ENCODE measurements around the gene PMS2.
"Not testable (repeated sequence)": the region's sequence is repeated elsewhere in the genome, so short reads cannot be mapped to it uniquely, and the experiment has no call there.

Gene PMS2

GRCh38 chr7:5924180-5924579 is 84.7 kb downstream of the PMS2 start:
- H4K20me1 ChIP-seq (ENCODE audit: insufficient read depth, low read length, poor library complexity, severe bottlenecking); H3K9me3 ChIP-seq (ENCODE audit: insufficient read depth, low read depth, low read length); H3K9ac ChIP-seq (ENCODE audit: low read depth, low read length, poor library complexity, severe bottlenecking); H3K4me1 ChIP-seq (ENCODE audit: insufficient read depth, low read length, poor library complexity, severe bottlenecking); H3F3A ChIP-seq (ENCODE audit: low read depth); H2AFZ ChIP-seq (ENCODE audit: low read length); H3K4me3 ChIP-seq (ENCODE audit: low read length, poor library complexity, severe bottlenecking); H3K27me3 ChIP-seq (ENCODE audit: insufficient read depth, low read length, poor library complexity, severe bottlenecking); H3K4me2 ChIP-seq (ENCODE audit: low read depth, low read length, poor library complexity, severe bottlenecking); H3K79me2 ChIP-seq (ENCODE audit: insufficient read depth, low read length); H3K36me3 ChIP-seq (ENCODE audit: insufficient read depth, low read length); H3K9me2 ChIP-seq (replicated peaks; ENCODE audit: low read depth, low read length): not testable (repeated sequence)

Measured in Loucy (cell line).